ENCODE measurements around the gene CFAP54.

CFAP54 gene

GRCh38 chr12:96606134-96606533 lies 116.8 kb downstream of the CFAP54 start:
- H3K4me3 ChIP-seq (ENCODE audit: low read length in 2 of 2), result no peak overlapping the region
- H3K9me3 ChIP-seq (ENCODE audit: control insufficient read depth in 2 of 2, low read length in 2 of 2), result no peaks in the 10 kb centered on the region
- no peak overlapping the region for H3K9ac ChIP-seq (ENCODE audit: low read depth in 1 of 2, low read length in 2 of 2)
- no peaks in the 10 kb centered on the region for H3K27me3 ChIP-seq (ENCODE audit: control insufficient read depth in 2 of 2, insufficient read depth in 2 of 2, low read length in 2 of 2)
- H3K27ac ChIP-seq (ENCODE audit: low read depth in 2 of 2, low read length in 2 of 2), result no peak overlapping the region
- H3K4me1 ChIP-seq (ENCODE audit: control insufficient read depth in 2 of 2, insufficient read depth in 2 of 2, low read length in 2 of 2), result no peaks in the 10 kb centered on the region
- H3K36me3 ChIP-seq (ENCODE audit: control insufficient read depth in 2 of 2, insufficient read depth in 2 of 2, low read length in 2 of 2), result no peaks in the 10 kb centered on the region

GRCh38 chr12:96606644-96607043 lies 117.3 kb downstream of the CFAP54 start:
- no peaks in the 10 kb centered on the region for H3K36me3 ChIP-seq (ENCODE audit: control insufficient read depth in 2 of 2, insufficient read depth in 2 of 2, low read length in 2 of 2)
- H3K4me3 ChIP-seq (ENCODE audit: low read length in 2 of 2), result no peak overlapping the region
- no peak overlapping the region for H3K27ac ChIP-seq (ENCODE audit: low read depth in 2 of 2, low read length in 2 of 2)

DNA sequence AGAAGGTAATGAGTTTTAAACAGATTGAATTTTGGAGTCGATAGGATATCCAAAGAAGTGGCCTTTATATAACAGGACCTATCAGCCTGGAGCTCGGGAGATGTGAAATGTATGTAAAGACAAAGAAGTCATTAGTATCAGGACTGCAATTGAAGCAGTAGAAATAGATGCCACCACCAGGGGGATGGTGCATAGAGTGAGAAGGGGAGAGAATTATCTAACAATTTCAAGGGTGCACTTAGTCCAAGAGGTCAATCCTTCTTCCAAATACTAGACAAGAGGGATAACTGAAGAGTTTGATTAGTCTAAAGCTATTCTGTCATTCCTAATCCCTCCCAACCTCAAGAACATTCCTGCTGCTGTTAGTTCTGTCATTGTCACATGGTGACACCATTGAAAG lies 127.8 kb downstream of the CFAP54 start:
- H3K36me3 ChIP-seq (ENCODE audit: control insufficient read depth in 2 of 2, insufficient read depth in 2 of 2, low read length in 2 of 2), result no peaks in the 10 kb centered on the region
- no peak overlapping the region for H3K4me3 ChIP-seq (ENCODE audit: low read length in 2 of 2)
- H3K27ac ChIP-seq (ENCODE audit: low read depth in 2 of 2, low read length in 2 of 2), result no peak overlapping the region
- no peaks in the 10 kb centered on the region for H3K27me3 ChIP-seq (ENCODE audit: control insufficient read depth in 2 of 2, insufficient read depth in 2 of 2, low read length in 2 of 2)
- no peaks in the 10 kb centered on the region for H3K9me3 ChIP-seq (ENCODE audit: control insufficient read depth in 2 of 2, low read length in 2 of 2)
- no peak overlapping the region for H3K9ac ChIP-seq (ENCODE audit: low read depth in 1 of 2, low read length in 2 of 2)
- H3K4me1 ChIP-seq (ENCODE audit: control insufficient read depth in 2 of 2, insufficient read depth in 2 of 2, low read length in 2 of 2), result no peaks in the 10 kb centered on the region

More at GRCh38 chr12:96606644-96607043, 117.3 kb downstream of the CFAP54 start:
- H3K4me1 ChIP-seq (ENCODE audit: control insufficient read depth in 2 of 2, insufficient read depth in 2 of 2, low read length in 2 of 2), result no peaks in the 10 kb centered on the region
- no peaks in the 10 kb centered on the region for H3K27me3 ChIP-seq (ENCODE audit: control insufficient read depth in 2 of 2, insufficient read depth in 2 of 2, low read length in 2 of 2)
- no peak overlapping the region for H3K9ac ChIP-seq (ENCODE audit: low read depth in 1 of 2, low read length in 2 of 2)
- H3K9me3 ChIP-seq (ENCODE audit: control insufficient read depth in 2 of 2, low read length in 2 of 2), result no peaks in the 10 kb centered on the region

DNA sequence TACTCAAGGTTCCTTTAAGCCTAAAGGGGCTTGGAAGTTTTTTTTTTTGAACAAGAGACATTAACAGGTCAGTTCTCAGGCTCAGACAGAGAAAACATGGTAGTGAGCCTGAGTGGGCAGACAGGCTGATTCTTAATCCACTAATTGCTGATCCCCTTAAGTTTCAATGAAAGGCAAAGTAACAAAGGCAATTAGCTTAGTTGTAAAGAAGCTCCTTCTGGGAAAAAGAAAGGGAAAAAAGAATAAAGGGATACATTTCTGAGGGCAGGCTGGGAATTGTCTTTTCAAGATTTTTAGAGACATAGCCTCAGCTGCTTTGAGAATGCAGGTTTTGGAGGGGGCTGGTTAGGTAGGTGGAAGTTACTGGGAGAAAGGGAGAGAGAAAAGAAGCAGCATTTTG lies 133.8 kb downstream of the CFAP54 start:
- no peaks in the 10 kb centered on the region for H3K9me3 ChIP-seq (ENCODE audit: control insufficient read depth in 2 of 2, low read length in 2 of 2)
- H3K4me1 ChIP-seq (ENCODE audit: control insufficient read depth in 2 of 2, insufficient read depth in 2 of 2, low read length in 2 of 2), result no peaks in the 10 kb centered on the region
- no peak overlapping the region for H3K9ac ChIP-seq (ENCODE audit: low read depth in 1 of 2, low read length in 2 of 2)
- H3K27me3 ChIP-seq (ENCODE audit: control insufficient read depth in 2 of 2, insufficient read depth in 2 of 2, low read length in 2 of 2), result no peaks in the 10 kb centered on the region
- no peak overlapping the region for H3K4me3 ChIP-seq (ENCODE audit: low read length in 2 of 2)
- no peaks in the 10 kb centered on the region for H3K36me3 ChIP-seq (ENCODE audit: control insufficient read depth in 2 of 2, insufficient read depth in 2 of 2, low read length in 2 of 2)
- H3K27ac ChIP-seq (ENCODE audit: low read depth in 2 of 2, low read length in 2 of 2), result no peak overlapping the region

- Histone ChIP-seq H3K4me3 (ENCODE audit: low read length in 2 of 2) (no peak overlapping the region), H3K27ac (ENCODE audit: low read depth in 2 of 2, low read length in 2 of 2) (no peak overlapping the region), H3K9me3 (ENCODE audit: control insufficient read depth in 2 of 2, low read length in 2 of 2) (no peaks in the 10 kb centered on the region), H3K9ac (ENCODE audit: low read depth in 1 of 2, low read length in 2 of 2) (no peak overlapping the region), H3K4me1 (ENCODE audit: control insufficient read depth in 2 of 2, insufficient read depth in 2 of 2, low read length in 2 of 2) (no peaks in the 10 kb centered on the region), H3K27me3 (ENCODE audit: control insufficient read depth in 2 of 2, insufficient read depth in 2 of 2, low read length in 2 of 2) (no peaks in the 10 kb centered on the region), H3K36me3 (ENCODE audit: control insufficient read depth in 2 of 2, insufficient read depth in 2 of 2, low read length in 2 of 2) (no peaks in the 10 kb centered on the region)
Observed at GRCh38 chr12:96623656-96624217, 134.4 kb downstream of the CFAP54 start.

DNA sequence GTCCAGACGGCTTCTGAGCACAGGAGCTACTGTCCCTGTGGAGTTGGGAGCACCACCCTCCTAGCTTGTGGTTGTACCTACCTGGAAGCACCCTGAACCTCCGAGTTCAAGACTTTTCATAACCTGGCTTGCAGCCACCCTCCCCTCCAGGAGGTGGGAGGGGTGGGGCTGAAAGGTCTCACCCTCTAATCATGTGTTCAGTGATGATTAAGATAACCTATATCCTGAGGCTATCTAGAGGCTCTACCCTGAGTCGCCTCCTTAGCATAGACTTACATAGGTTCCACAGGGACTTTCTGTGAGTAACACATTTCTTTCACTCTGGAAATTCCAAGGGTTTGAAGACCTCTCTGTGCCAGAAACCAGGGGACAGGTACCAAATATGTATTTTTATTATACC lies 146.5 kb downstream of the CFAP54 start:
- Histone ChIP-seq H3K27me3 (ENCODE audit: control insufficient read depth in 2 of 2, insufficient read depth in 2 of 2, low read length in 2 of 2) (no peaks in the 10 kb centered on the region), H3K4me3 (ENCODE audit: low read length in 2 of 2) (no peak overlapping the region), H3K36me3 (ENCODE audit: control insufficient read depth in 2 of 2, insufficient read depth in 2 of 2, low read length in 2 of 2) (no peaks in the 10 kb centered on the region), H3K9me3 (ENCODE audit: control insufficient read depth in 2 of 2, low read length in 2 of 2) (no peaks in the 10 kb centered on the region), H3K4me1 (ENCODE audit: control insufficient read depth in 2 of 2, insufficient read depth in 2 of 2, low read length in 2 of 2) (no peaks in the 10 kb centered on the region), H3K9ac (ENCODE audit: low read depth in 1 of 2, low read length in 2 of 2) (no peak overlapping the region), H3K27ac (ENCODE audit: low read depth in 2 of 2, low read length in 2 of 2) (no peak overlapping the region)

- no peaks in the 10 kb centered on the region for H3K9me3 ChIP-seq (ENCODE audit: control insufficient read depth in 2 of 2, low read length in 2 of 2)
- no peaks in the 10 kb centered on the region for H3K4me1 ChIP-seq (ENCODE audit: control insufficient read depth in 2 of 2, insufficient read depth in 2 of 2, low read length in 2 of 2)
- H3K27me3 ChIP-seq (ENCODE audit: control insufficient read depth in 2 of 2, insufficient read depth in 2 of 2, low read length in 2 of 2), result no peaks in the 10 kb centered on the region
- no peaks in the 10 kb centered on the region for H3K36me3 ChIP-seq (ENCODE audit: control insufficient read depth in 2 of 2, insufficient read depth in 2 of 2, low read length in 2 of 2)
- H3K9ac ChIP-seq (ENCODE audit: low read depth in 1 of 2, low read length in 2 of 2), result no peak overlapping the region
- H3K27ac ChIP-seq (ENCODE audit: low read depth in 2 of 2, low read length in 2 of 2), result no peak overlapping the region
- no peak overlapping the region for H3K4me3 ChIP-seq (ENCODE audit: low read length in 2 of 2)
Observed at GRCh38 chr12:96636895-96637294, 147.5 kb downstream of the CFAP54 start.

DNA sequence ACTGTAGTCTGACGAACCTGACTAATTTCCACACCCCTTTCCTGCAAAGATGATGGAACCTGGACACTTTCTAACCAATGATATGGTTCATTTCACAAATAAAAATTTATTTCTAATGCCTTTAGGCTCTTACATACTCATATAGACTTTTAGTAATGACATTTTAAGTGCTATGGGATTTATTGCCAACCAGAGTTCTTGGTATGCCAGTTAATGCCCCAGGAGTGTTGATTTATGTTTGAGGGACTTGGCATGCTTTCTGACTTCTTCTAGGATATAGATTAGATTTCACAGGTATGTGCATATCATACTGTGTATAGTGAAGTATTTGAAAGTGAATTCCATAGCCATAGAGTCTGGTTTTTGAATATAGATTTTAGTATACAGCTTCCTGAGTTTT lies 159.5 kb downstream of the CFAP54 start:
- Histone ChIP-seq H3K27ac (ENCODE audit: low read depth in 2 of 2, low read length in 2 of 2) (no peak overlapping the region), H3K9ac (ENCODE audit: low read depth in 1 of 2, low read length in 2 of 2) (no peak overlapping the region)

DNA sequence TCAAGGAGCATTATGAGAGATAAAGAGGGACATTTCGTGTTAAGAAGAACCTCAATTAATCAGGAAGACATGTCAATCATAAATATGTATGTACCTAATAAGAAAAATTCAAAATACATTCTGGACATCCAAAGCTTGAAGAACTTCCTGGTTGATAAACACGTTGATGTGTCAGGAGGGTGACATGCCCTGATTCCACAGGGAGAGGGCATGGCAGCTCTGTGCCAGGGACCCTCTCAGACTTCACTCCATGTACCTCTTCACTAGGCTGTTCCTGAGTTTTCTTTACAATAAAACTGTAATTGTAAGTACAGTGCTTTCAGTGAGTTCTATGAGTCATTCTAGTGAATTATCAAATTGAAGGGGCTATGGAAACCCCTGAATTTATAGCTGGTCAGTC lies 163.5 kb downstream of the CFAP54 start:
- no peaks in the 10 kb centered on the region for H3K27me3 ChIP-seq (ENCODE audit: control insufficient read depth in 2 of 2, insufficient read depth in 2 of 2, low read length in 2 of 2)
- H3K9ac ChIP-seq (ENCODE audit: low read depth in 1 of 2, low read length in 2 of 2), result no peak overlapping the region

More for the DNA sequence above, 159.5 kb downstream of the CFAP54 start:
- Histone ChIP-seq H3K27me3 (ENCODE audit: control insufficient read depth in 2 of 2, insufficient read depth in 2 of 2, low read length in 2 of 2) (no peaks in the 10 kb centered on the region), H3K4me3 (ENCODE audit: low read length in 2 of 2) (no peak overlapping the region), H3K9me3 (ENCODE audit: control insufficient read depth in 2 of 2, low read length in 2 of 2) (no peaks in the 10 kb centered on the region), H3K36me3 (ENCODE audit: control insufficient read depth in 2 of 2, insufficient read depth in 2 of 2, low read length in 2 of 2) (no peaks in the 10 kb centered on the region), H3K4me1 (ENCODE audit: control insufficient read depth in 2 of 2, insufficient read depth in 2 of 2, low read length in 2 of 2) (no peaks in the 10 kb centered on the region)

GRCh38 chr12:96658075-96658474 lies 168.7 kb downstream of the CFAP54 start:
- H3K27ac ChIP-seq (ENCODE audit: low read depth in 2 of 2, low read length in 2 of 2), result no peak overlapping the region
- H3K9ac ChIP-seq (ENCODE audit: low read depth in 1 of 2, low read length in 2 of 2), result no peak overlapping the region
- H3K9me3 ChIP-seq (ENCODE audit: control insufficient read depth in 2 of 2, low read length in 2 of 2), result no peaks in the 10 kb centered on the region
- H3K4me3 ChIP-seq (ENCODE audit: low read length in 2 of 2), result no peak overlapping the region
- no peaks in the 10 kb centered on the region for H3K36me3 ChIP-seq (ENCODE audit: control insufficient read depth in 2 of 2, insufficient read depth in 2 of 2, low read length in 2 of 2)
- no peaks in the 10 kb centered on the region for H3K27me3 ChIP-seq (ENCODE audit: control insufficient read depth in 2 of 2, insufficient read depth in 2 of 2, low read length in 2 of 2)
- H3K4me1 ChIP-seq (ENCODE audit: control insufficient read depth in 2 of 2, insufficient read depth in 2 of 2, low read length in 2 of 2), result no peaks in the 10 kb centered on the region

More for the DNA sequence above, 163.5 kb downstream of the CFAP54 start:
- H3K36me3 ChIP-seq (ENCODE audit: control insufficient read depth in 2 of 2, insufficient read depth in 2 of 2, low read length in 2 of 2), result no peaks in the 10 kb centered on the region
- no peak overlapping the region for H3K27ac ChIP-seq (ENCODE audit: low read depth in 2 of 2, low read length in 2 of 2)
- H3K9me3 ChIP-seq (ENCODE audit: control insufficient read depth in 2 of 2, low read length in 2 of 2), result no peaks in the 10 kb centered on the region
- H3K4me3 ChIP-seq (ENCODE audit: low read length in 2 of 2), result no peak overlapping the region
- H3K4me1 ChIP-seq (ENCODE audit: control insufficient read depth in 2 of 2, insufficient read depth in 2 of 2, low read length in 2 of 2), result no peaks in the 10 kb centered on the region

GRCh38 chr12:96669786-96670185 lies 180.4 kb downstream of the CFAP54 start:
- Histone ChIP-seq H3K27me3 (ENCODE audit: control insufficient read depth in 2 of 2, insufficient read depth in 2 of 2, low read length in 2 of 2) (no peaks in the 10 kb centered on the region), H3K4me1 (ENCODE audit: control insufficient read depth in 2 of 2, insufficient read depth in 2 of 2, low read length in 2 of 2) (no peaks in the 10 kb centered on the region), H3K4me3 (ENCODE audit: low read length in 2 of 2) (no peak overlapping the region), H3K36me3 (ENCODE audit: control insufficient read depth in 2 of 2, insufficient read depth in 2 of 2, low read length in 2 of 2) (no peaks in the 10 kb centered on the region), H3K9ac (ENCODE audit: low read depth in 1 of 2, low read length in 2 of 2) (no peak overlapping the region), H3K27ac (ENCODE audit: low read depth in 2 of 2, low read length in 2 of 2) (no peak overlapping the region), H3K9me3 (ENCODE audit: control insufficient read depth in 2 of 2, low read length in 2 of 2) (no peaks in the 10 kb centered on the region)

Measured in mucosa of rectum (tissue), 2 donors.